Neural crest cell (in vitro differentiated cells): ENCODE measurements around the gene TADA2B. TPM values are rescaled to one million over a fixed set of nuclear protein-coding genes. Genes with fewer than 3 reads are reported as not detected.
"Not testable (repeated sequence)": the region's sequence is repeated elsewhere in the genome, so short reads cannot be mapped to it uniquely, and the experiment has no call there.

Source experiments
- DNase-seq: peaks from one replicate; pipeline ENCODE4 v3.0.0; 2021; ENCODE audit warnings: low read depth, mixed read lengths, low spot score
- H3K27ac Mint-ChIP-seq: one replicate; pipeline ENCODE4 v1.8.0; 2021; ENCODE audit warnings: mild to moderate bottlenecking, mixed read lengths; ENCODE audit not compliant: unreplicated experiment
- H3K27me3 Mint-ChIP-seq: 2 replicates; pipeline ENCODE4 v1.8.0; 2021; ENCODE audit warnings: low read depth, mild to moderate bottlenecking, mixed read lengths
- H3K36me3 Mint-ChIP-seq: 2 replicates; pipeline ENCODE4 v1.8.0; 2021; ENCODE audit warnings: low read depth, mild to moderate bottlenecking, mixed read lengths
- H3K4me1 Mint-ChIP-seq: 2 replicates; pipeline ENCODE4 v1.8.0; 2021; ENCODE audit warnings: mixed read lengths
- H3K4me3 Mint-ChIP-seq: one replicate; pipeline ENCODE4 v1.8.0; 2021; ENCODE audit warnings: mild to moderate bottlenecking, mixed read lengths
- H3K9me3 Mint-ChIP-seq: 2 replicates; pipeline ENCODE4 v1.8.0; 2021; ENCODE audit warnings: mixed read lengths
- total RNA-seq: library from RNA; stranded (reverse); gene quantifications from 2 replicates; pipeline ENCODE4 v1.2.1, GENCODE V29; 2021
- TF ChIP-seq, protein P1 (sequence below): fragments of 200-600 bp; sonication (generic); conservative IDR thresholded peaks from 2 replicates; pipeline ENCODE4 v1.5.0; 2021; ENCODE audit warnings: antibody characterized with exemption, mild to moderate bottlenecking

Gene TADA2B
- total RNA-seq, 1 donor from 2014 or later: 19.2 TPM

DNA sequence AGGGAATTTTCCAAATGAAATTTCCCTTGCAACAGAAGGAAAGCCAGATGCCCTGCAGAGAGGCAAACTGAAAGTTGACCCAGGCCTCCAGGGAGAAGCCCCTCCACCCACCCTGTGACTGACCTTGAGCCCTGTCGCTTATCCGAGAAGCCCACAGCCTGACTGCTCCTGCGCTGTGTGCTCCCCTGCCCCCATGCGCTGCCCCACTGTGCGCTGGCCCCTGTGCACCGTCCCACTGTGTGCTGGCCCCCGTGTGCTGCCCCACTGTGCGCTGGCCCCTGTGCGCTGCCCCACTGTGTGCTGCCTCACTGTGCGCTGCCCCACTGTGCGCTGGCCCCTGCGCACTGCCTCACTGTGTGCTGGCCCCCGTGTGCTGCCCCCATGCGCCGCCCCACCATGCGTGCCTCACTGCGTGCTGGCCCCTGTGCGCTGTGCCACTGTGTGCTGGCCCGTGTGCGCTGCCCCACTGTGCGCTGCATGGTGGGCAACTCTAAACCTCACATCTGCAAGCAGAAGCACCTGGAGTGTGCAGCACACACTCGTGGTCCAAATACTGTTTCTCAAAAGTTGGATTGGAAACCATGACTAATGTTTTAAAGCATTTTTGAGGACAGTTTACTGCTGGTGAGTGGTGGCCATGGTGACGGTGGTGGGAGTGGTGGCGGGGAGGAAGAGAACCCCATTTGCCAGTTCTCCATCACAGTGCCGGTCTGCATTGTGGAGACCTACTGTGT is 33.0 kb downstream of the TADA2B start:
- no peaks in the 10 kb centered on the region for H3K4me1 Mint-ChIP-seq
- TF ChIP-seq, protein P1, sequence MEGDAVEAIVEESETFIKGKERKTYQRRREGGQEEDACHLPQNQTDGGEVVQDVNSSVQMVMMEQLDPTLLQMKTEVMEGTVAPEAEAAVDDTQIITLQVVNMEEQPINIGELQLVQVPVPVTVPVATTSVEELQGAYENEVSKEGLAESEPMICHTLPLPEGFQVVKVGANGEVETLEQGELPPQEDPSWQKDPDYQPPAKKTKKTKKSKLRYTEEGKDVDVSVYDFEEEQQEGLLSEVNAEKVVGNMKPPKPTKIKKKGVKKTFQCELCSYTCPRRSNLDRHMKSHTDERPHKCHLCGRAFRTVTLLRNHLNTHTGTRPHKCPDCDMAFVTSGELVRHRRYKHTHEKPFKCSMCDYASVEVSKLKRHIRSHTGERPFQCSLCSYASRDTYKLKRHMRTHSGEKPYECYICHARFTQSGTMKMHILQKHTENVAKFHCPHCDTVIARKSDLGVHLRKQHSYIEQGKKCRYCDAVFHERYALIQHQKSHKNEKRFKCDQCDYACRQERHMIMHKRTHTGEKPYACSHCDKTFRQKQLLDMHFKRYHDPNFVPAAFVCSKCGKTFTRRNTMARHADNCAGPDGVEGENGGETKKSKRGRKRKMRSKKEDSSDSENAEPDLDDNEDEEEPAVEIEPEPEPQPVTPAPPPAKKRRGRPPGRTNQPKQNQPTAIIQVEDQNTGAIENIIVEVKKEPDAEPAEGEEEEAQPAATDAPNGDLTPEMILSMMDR: no peak
- DNase-seq: no peak
- no peaks in the 10 kb centered on the region for H3K36me3 Mint-ChIP-seq
- no peak overlapping the region for H3K4me3 Mint-ChIP-seq
- H3K27ac Mint-ChIP-seq: no peak overlapping the region
- peaks cover 7% of the 10 kb centered on the region for H3K9me3 Mint-ChIP-seq
- H3K27me3 Mint-ChIP-seq: peaks cover 34% of the 10 kb centered on the region

DNA sequence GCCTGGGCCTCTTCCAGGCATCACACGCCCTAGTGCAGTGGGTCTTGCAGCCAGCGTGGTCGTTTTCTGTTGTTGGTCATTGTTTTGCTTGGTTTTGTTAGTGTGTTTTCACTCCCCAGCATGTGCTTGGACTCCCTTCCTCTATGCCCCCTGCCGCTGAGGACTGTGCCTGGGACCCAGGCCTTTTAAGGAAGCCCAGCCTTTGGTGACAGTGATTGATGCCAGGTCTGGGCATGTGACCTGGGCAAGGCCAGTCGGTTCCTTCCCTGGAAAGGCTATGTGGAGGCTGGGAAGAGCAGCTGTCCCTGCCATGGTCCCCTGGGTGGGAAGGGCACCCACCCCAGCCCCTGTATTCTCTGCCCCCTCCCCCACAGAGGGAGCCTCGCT is 33.5 kb downstream of the TADA2B start:
- no peak for DNase-seq

DNA sequence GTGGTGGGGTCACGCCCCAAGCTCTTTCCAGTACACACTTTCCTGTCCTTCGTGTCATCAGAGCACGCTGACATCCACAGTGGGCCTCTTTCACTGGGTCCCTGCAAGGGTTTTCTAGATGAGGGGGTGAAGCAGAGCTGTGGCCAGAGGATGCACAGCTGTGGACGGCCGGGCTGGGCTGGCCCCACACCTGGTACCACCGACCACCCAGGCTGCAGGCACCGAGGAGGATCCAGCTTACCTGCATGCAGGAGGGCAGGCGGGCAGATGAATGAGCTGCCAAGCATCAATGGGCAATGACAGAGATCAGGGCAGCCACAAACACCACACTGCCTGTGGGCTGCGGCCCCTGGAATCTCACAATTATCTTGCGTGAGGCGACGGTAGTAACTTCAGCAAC is 34.2 kb downstream of the TADA2B start:
- TF ChIP-seq, protein P1: no peak
- Mint-ChIP-seq H3K9me3 (peaks cover 7% of the 10 kb centered on the region), H3K27ac (no peak overlapping the region), H3K4me3 (no peak overlapping the region), H3K4me1 (no peaks in the 10 kb centered on the region), H3K27me3 (peaks cover 37% of the 10 kb centered on the region), H3K36me3 (no peaks in the 10 kb centered on the region)
- no peak for DNase-seq

More for the DNA sequence above, 33.5 kb downstream of the TADA2B start:
- Mint-ChIP-seq H3K9me3 (peaks cover 7% of the 10 kb centered on the region), H3K4me3 (no peak overlapping the region), H3K27me3 (peaks cover 37% of the 10 kb centered on the region), H3K4me1 (no peaks in the 10 kb centered on the region), H3K27ac (no peak overlapping the region), H3K36me3 (no peaks in the 10 kb centered on the region)
- TF ChIP-seq, protein P1: no peak

DNA sequence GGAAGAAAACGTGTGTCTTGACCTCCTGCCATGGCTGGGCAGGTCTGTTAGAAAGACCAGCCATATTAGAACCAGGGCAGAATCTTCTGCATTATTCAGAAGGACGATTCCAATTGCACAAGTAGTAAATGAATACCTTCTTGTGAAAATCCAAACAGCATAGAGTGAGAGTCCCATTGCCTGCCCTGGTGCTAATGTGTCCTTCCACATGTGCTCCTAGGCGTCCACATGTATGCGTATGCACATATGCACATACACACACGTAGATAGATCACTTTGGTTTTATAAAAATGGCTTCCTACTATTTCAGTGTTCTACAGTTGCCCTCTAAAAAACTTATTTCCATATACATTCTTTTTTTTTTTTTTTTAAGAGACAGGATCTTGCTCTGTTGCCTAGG is 34.9 kb downstream of the TADA2B start:
- Mint-ChIP-seq H3K36me3 (no peaks in the 10 kb centered on the region), H3K27ac (no peak overlapping the region), H3K4me3 (no peak overlapping the region), H3K4me1 (no peaks in the 10 kb centered on the region), H3K9me3 (peaks cover 7% of the 10 kb centered on the region), H3K27me3 (peaks cover 39% of the 10 kb centered on the region)
- DNase-seq: no peak
- TF ChIP-seq, protein P1: no peak

DNA sequence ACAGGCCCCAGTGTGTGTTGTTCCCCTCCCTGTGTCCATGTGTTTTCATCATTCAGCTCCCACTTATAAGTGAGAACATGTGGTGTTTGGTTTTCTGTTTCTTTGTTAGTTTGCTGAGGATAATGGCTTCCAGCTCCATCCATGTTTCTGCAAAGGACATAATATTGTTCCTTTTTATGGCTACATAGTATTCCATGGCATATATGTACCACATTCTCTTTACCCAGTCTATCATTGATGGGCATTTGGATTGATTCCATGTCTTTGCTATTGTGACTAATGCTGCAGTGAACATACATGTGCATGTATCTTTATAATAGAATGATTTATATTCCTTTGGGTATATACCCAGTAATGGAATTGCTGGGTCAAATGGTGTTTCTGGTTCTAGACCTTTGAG is 36.3 kb downstream of the TADA2B start:
- H3K36me3 Mint-ChIP-seq, H3K27ac Mint-ChIP-seq, H3K4me3 Mint-ChIP-seq, H3K4me1 Mint-ChIP-seq, H3K9me3 Mint-ChIP-seq, DNase-seq: not testable (repeated sequence)
- H3K27me3 Mint-ChIP-seq: peaks cover 50% of the 10 kb centered on the region

DNA sequence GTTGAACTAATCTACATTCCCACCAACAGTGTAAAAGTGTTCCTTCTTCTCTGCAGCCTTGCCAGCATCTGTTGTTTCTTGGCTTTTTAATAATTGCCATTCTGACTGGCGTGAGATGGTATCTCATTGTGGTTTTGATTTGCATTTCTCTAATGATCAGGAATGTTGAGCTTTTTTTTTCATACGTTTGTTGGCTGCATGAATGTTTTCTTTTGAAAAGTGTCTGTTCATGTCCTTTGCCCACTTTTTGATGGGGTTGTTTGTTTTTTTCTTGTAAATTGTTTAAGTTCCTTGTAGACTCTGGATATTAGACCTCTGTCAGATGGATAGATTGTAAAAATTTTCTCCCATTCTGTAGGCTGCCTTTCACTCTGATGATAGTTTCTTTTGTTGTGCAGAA is 36.7 kb downstream of the TADA2B start:
- not testable (repeated sequence) for H3K4me1 Mint-ChIP-seq, H3K36me3 Mint-ChIP-seq, H3K4me3 Mint-ChIP-seq, H3K27ac Mint-ChIP-seq, H3K9me3 Mint-ChIP-seq, DNase-seq
- H3K27me3 Mint-ChIP-seq: peaks cover 55% of the 10 kb centered on the region
